NCI-H1048 (cell line): ENCODE measurements around the gene PTPRN2.

Source experiments
- DNase-seq: peaks from one replicate; lab custom pipeline; 2025; lab: John Stamatoyannopoulos, UW

PTPRN2 gene

GRCh38 chr7:157867685-157868305 is 719.8 kb downstream of the PTPRN2 start:
- no peak for DNase-seq

- no peak for DNase-seq
These were observed 721.2 kb downstream of the PTPRN2 start for GRCh38 chr7:157866336-157866924.

GRCh38 chr7:157865351-157866165 is 722.1 kb downstream of the PTPRN2 start:
- no peak for DNase-seq

GRCh38 chr7:157864911-157865310 is 722.7 kb downstream of the PTPRN2 start:
- DNase-seq = no peak

GRCh38 chr7:157863906-157864810 is 723.5 kb downstream of the PTPRN2 start:
- DNase-seq = no peak

- DNase-seq = no peak
These were observed 724.4 kb downstream of the PTPRN2 start for GRCh38 chr7:157863176-157863575.

GRCh38 chr7:157862731-157863130 is 724.9 kb downstream of the PTPRN2 start:
- DNase-seq = no peak

GRCh38 chr7:157861551-157861950 is 726.1 kb downstream of the PTPRN2 start:
- DNase-seq = no peak

- no peak for DNase-seq
These were observed 726.6 kb downstream of the PTPRN2 start for GRCh38 chr7:157861031-157861491.

GRCh38 chr7:157860406-157860805 is 727.2 kb downstream of the PTPRN2 start:
- DNase-seq = no peak

- no peak for DNase-seq
These were observed 727.7 kb downstream of the PTPRN2 start for GRCh38 chr7:157859915-157860314.

GRCh38 chr7:157857578-157858075 is 730.0 kb downstream of the PTPRN2 start:
- no peak for DNase-seq

- DNase-seq = no peak
These were observed 730.6 kb downstream of the PTPRN2 start for GRCh38 chr7:157856873-157857577.

GRCh38 chr7:157855452-157856213 is 732.0 kb downstream of the PTPRN2 start:
- no peak for DNase-seq

- DNase-seq = no peak
These were observed 732.6 kb downstream of the PTPRN2 start for GRCh38 chr7:157855016-157855415.

GRCh38 chr7:157854066-157854891 is 733.3 kb downstream of the PTPRN2 start:
- DNase-seq = no peak

GRCh38 chr7:157853789-157854065 is 733.9 kb downstream of the PTPRN2 start:
- DNase-seq = no peak

- DNase-seq = no peak
These were observed 734.4 kb downstream of the PTPRN2 start for GRCh38 chr7:157853076-157853788.

- DNase-seq = no peak
These were observed 736.0 kb downstream of the PTPRN2 start for GRCh38 chr7:157851501-157852067.
